Skin of body (tissue), 2 donors: ENCODE measurements around the gene PSME3. TPM values are rescaled to one million over a fixed set of nuclear protein-coding genes. Genes with fewer than 3 reads are reported as not detected.
A peak's percentile ranks its signal among the peaks of the same experiment; 100 is the strongest.

Experiments used
- DNase-seq: peaks from one replicate; lab custom pipeline; 2025; lab: John Stamatoyannopoulos, UW
- total RNA-seq: library from RNA; depleted of rRNA; stranded (reverse); fragments of >200 nt; gene quantifications from one replicate; pipeline ENCODE4 v1.2.3, GENCODE V29; 2014

The PSME3 gene
- total RNA-seq, 1 donor from 2014 or later = 33.9 TPM

DNA sequence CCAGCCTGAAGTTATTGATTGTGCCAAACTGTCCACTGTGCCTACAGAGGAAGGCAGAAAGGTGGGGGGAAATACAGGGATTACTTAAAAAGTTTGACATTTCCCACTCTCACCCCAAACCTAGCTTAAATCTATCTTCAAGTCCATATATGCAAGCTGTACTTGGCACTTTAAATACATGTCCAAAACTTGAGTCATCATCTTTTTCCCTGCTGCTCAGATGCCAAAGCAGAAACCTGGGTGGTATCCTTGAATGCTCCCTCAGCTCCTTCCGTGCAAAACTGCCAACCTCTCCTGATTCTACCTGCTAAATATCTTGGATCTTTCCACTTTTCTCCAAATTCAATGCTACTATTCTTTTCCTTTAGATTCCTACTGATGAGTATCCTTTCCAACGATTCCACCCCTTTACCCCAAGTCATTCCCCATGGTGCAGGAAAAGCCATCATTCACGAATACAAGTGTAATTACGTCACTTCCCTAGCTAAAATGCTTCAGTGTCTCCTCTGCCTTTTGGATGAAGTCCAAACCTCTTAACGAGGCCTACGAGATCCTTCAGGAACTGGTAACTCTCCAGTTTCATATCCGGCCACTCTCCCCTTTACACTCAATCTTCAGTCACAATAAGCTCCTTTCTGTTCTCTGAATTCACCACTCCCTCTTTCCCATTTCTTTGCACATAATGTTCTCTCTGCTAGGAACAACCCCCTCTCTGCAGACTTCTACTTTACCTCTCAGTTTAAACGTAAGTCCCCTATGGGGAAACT is 18.4 kb upstream of the PSME3 start:
- no peak for DNase-seq

DNA sequence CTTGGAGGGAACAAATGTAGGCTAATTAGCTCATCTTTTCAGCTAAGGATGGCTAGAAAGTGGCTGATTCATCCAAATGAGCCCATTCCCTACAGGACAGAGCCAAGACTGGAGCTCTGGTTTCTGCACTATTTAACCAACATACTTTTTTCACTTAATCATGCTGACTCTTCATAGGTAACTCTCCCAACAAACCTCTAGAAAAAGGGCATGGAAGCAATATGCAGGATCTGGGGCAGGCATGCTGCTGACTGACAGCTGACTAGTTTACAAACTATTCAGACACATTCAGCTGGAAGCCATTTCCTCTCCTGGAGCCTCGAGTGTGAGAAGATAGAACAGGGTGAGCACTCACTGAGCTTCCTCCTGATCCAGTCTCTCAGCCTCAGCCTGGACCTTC is 15.3 kb upstream of the PSME3 start:
- no peak for DNase-seq

DNA sequence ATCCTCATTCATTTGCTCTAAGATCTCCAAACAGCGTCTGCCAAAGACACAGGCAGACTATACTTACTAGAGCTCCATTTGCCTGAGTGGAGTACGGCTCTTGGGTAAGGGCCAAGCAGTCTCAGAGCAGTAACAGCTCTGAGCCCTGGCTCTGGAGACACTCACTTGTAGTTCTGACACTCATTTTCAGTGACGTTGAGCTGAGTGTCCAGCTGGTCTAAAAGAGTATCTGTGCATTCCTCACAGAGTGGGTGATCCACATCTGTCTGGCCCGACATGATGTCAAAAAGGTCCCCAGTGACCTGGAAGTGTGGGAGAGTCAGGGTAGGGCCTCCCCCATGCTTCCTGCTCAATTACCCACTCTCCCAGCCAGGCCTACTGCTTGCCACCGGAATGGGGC is 14.8 kb upstream of the PSME3 start:
- no peak for DNase-seq

DNA sequence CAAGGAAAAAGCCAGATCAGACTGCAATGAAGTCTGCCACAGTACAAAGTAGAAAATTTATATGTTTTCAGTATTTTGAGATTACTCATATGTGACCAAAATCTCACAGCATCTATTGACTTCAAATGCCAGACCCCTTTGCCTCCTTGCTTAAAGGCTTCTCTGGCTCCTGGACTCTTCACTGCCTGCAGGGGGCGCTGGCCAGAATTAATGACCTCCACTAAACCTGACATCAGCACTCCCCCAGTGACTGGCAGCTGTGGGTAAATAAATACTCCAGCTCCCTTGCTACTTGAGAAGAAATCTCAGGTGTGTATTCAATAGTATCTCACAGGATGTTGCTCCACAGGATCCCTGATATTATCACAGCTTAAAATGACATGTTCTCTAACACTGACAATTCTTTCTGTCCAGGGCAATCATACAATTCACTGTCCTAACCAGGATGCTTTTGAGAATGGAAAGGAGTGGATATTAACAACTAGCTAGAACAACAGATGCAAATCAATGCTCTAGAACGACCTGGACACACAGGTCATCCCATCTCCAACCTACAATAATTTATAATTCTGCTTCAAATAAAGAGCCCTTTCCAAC is 13.2 kb upstream of the PSME3 start:
- DNase-seq = no peak

DNA sequence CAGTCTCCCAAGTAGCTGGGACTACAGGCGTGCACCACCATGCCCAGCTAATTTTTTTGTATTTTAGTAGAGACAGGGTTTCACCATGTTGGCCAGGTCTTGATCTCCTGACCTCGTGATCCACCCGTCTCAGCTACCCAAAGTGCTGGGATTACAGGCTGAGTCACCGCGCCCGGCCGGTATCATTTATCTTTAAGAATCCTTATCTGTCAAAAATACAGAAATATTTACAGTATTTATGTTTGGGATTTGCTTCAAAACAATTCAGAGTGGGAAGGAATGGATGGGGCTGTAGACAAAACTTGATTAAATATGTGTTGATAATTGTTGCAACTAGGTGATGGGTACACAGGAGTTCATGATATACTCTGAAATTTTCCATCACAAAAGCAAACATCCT is 12.0 kb upstream of the PSME3 start:
- DNase-seq = no peak

DNA sequence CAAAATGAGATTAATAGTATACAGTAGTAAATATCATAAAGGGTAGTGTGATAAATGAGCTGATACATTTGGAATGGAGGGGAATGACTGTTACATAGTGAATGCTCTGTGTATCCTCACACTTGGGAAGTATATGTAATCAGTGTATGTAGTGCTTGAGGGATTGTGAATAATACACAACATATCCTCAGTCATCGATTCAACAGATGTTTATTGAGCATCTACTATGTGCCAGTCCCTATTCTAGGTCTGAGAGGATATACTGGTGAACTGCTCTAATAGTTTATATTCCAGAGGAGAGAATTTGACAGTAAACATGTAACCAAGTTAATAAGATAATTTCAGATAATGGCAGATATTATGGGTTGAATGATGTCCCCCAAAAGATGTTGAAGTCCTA is 5.7 kb upstream of the PSME3 start:
- DNase-seq = no peak

DNA sequence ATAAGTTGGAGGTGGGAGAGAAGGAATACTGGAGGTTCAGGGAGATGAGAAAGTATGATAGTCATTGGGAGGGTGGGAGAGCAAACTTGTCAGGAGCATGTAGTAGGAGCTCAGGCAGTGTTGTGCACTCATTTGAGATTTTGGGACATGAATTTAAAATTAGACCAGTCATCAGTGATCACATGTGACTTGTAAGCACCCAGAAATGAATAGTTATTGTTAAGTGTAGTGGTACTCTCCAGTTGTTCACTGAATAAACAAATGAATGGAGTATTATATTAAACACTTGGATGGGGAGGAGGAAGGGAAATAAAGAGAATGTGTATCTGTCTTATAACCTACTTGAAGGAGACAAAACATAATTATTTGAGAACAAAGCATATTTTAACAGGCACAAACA is 2.2 kb upstream of the PSME3 start:
- DNase-seq = no peak

DNA sequence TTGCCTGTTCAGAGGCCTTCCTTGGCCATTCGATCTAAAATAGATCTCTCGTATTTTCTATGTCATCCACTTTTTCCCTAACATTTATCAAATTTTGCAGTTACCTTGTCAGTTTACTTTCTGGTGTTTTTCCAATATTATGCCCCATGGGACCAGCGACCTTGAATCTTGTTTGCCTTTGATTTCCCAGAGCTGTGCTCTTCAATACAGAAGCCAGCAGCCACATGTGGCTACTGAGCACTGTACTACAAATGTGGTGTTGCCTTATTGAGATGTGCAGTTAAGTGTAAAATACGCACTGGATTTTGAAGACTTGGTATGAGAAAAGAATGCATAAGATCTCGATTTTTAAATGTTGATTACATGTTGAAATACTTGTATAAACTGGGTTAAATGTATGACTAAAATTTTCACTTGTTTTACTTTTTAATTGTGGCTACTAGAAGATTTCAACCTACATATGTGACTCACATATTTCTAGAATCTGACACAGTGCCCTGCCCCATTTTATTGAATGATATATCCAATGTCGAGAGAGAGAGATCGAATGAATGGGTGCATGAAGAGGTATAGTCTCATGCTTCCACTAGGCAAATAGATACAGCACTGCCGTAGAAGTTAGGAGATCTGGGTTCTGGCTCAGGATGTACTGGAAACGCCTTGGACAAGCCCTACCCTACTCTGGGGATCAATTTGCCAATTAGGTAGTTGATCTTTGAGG is 824 bp upstream of the PSME3 start:
- peak; percentile 45 for DNase-seq

DNA sequence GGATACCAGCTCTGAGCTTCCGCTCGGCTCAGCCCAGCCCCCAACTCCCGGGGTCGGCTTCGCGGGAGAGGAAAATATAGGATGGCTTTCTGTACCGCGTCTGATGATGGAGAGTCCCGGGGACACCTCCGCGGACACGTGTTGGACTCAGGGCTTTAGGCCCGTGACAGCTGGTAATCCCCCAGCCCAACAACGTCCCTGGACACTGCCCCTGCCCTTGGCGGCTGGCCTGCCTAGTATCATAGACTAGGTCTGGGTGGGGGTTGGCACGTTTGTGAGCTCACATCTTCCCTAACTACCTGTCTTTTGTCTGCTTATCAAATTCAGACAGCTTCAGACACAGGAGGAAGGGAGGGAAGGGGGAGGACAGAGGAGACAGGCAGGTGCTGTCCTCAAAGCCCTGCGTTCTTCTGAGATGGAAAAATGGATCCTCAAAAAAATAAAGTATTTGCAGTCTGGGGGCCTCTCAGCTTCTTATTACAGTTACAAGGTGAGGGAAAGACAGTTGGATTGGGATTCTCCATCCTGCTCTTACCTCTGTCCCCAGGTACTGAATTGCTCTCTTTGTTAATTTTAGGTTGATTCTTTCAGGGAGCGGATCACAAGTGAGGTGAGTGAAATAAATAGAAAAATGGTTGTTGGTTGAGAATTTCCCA is 698 bp downstream of the PSME3 start:
- no peak for DNase-seq

DNA sequence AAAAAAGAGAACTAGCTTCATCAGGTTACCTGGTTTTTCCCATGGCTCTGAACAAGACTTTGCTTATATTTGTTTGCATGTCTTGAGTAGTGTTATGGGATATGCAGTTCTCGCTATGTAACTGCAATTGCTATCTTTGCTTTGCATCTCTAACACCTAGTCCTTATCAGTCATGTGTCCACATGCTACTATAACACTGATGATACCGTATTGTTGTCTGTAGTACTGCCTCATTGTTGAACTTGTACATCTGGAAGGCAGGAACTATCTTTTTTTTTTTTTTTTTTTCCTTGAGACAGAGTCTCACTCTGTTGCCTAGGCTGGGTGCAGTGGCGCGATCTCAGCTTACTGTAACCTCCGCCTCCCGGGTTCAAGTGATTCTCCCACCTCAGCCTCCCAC is 2.5 kb downstream of the PSME3 start:
- DNase-seq = no peak

DNA sequence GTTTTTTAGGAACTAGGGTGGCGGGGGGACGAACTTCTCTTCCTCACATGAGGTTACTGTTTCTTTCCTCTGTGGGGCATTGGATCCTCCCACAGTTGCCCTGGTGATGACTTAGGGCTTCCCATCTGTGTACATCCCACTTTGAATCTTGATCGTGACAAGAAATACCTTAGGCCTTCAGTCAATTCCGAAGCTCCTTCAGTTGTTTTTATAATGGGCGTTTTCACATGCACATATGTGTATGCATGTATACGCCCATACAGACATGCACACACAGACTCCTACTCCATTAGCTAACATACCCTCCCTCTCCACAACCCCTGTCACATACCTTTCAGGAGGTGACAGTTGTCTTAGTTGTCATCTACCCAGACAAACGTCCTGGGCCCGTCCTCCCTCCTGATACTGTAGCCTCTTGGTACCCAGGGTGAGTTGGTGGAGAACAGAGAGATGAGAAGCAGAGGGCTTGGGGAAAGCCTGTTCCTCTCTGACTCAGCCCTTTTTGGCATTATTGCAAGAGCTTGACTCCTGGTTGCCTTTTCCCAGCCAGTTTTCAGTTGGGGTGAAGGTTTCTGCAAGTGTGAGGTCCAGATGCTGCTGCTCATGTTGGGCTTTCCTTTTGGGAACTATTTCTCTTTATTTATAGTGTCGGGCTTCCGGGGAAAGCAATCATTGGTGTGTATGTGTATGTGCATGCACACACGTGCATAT is 8.9 kb downstream of the PSME3 start:
- no peak for DNase-seq

DNA sequence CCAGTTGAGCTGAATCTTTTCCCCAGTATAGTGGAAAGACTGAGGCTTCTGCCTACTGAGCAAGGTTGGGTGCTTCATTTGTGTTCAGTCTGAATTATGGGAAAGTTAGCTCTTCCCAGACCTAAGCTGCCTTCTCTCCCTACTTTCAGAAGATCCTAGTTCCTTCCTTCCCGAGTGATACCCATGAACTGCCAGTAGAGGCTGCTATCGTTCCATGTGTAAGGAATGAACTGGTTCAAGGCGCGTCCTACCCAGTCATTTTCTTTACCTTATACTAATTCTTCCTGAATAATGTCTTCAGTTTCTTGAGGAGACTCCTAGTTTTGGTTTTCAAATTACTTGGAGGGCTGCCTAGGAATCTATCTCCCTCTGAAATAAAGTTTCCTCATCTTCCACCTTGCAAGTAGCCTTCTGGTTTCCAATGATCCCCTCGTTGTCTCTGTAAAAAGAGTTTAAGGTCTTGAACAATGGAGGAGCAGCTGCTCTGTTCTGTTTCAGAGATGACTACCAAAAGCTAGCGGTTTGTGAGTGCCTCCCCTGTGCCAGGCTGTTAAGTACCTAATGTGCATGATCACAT is 10.2 kb downstream of the PSME3 start:
- peak; percentile 54 for DNase-seq

DNA sequence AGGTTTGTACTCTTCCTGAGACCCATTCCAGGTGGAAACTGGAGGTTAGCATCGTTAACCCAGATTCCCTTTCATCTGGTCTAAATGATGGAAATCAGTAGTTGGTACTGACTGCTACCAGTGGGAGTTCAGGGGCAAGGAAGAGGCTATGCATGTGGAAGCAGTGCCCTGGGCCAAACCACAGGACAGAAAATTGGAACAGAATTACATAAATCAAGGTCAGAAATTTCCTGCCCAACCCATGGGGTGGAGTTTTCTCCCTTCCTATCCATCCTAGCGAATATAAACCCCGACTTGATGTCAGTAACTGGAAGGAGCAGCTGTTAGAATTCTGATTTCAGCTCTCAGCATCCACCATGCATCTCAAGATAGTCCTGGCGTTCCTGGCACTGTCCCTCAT is 11.1 kb downstream of the PSME3 start, which contains the start of gene AOC2:
TSS of gene AOC2 (plus strand) at position 310 of the 400 bp plus-strand sequence. CDS start at position 357, 47 bp downstream.
- no peak for DNase-seq

DNA sequence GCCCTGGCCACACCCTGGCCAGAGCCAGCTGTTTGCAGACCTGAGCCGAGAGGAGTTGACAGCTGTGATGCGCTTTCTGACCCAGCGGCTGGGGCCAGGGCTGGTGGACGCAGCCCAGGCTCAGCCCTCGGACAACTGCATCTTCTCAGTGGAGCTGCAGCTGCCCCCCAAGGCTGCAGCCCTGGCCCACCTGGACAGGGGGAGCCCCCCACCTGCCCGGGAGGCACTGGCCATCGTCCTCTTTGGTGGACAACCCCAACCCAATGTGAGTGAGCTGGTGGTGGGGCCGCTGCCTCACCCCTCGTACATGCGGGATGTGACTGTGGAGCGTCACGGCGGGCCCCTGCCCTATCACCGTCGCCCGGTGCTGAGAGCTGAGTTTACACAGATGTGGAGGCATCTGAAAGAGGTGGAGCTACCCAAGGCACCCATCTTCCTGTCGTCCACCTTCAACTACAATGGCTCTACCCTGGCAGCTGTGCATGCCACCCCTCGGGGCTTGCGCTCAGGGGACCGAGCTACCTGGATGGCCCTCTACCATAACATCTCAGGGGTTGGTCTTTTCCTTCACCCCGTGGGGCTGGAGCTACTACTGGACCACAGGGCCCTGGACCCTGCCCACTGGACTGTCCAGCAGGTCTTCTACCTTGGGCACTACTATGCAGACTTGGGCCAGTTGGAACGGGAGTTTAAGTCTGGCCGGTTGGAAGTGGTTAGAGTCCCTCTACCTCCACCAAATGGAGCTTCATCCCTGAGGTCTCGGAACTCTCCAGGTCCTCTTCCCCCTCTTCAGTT is 11.8 kb downstream of the PSME3 start:
- no peak for DNase-seq

DNA sequence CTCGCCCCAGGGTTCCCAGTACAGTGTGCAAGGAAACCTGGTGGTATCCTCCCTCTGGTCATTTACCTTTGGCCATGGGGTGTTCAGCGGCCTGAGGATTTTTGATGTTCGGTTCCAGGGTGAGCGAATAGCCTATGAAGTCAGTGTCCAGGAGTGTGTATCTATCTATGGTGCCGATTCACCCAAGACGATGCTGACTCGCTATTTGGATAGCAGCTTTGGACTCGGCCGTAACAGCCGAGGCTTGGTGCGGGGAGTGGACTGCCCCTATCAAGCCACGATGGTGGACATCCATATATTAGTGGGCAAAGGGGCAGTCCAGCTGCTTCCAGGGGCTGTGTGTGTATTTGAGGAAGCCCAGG is 12.3 kb downstream of the PSME3 start:
- no peak for DNase-seq

DNA sequence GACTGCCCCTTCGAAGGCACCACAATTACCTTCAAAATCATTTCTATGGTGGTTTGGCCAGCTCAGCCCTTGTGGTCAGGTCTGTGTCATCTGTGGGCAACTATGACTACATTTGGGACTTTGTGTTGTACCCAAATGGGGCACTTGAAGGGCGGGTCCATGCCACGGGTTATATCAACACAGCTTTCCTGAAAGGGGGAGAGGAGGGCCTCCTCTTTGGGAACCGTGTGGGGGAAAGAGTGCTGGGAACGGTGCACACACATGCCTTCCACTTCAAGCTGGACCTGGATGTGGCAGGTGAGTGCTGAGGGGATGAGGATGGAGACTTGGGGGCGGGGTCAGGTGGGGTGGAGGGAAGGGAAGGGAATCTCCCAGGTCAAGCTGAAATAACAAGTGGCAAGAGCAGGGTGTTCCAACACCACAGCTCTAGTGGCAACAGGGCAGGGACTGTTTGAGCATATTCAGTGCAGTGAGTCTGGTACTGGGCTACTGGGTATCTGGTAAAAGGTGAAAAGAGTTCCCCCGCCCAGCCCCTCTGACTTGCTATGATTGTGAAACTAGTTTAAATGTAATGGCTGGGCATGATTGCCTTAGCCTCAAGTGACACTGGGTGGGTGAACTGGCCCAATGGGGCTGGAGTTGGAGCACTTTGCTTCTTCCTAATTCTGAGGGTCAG is 12.9 kb downstream of the PSME3 start:
- no peak for DNase-seq

DNA sequence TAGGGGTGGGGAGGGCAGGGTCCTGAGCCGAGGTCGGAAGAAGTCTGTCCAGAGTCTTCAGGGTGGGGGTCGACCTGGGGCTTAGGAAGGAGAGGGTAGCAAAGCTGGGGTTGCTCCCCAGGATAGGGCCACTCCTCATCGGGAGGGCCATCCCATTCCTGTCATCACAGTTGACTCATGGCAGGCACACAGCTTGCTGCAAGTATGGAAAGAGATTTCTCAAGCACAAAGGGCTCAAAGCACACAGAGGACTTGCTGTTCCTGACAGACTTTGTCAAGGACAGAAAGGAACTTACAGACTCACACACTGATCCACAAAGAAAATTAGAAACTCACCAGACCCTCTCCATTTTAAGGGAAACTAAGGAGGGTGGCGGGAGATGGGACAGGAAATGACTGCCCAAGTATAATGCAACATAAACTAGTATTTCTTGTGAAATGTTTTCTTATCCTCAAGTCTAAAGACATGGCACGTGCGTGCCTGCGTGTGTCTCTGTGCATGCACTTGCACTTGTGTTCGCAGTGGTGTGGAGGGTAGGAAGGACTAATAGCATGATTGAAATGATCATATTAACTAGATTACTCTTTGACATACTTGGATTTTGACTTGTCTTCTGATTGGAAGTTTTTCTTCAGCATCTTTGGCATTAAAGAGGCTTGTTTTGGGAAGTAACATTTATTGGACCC is 13.5 kb downstream of the PSME3 start:
- DNase-seq = no peak

DNA sequence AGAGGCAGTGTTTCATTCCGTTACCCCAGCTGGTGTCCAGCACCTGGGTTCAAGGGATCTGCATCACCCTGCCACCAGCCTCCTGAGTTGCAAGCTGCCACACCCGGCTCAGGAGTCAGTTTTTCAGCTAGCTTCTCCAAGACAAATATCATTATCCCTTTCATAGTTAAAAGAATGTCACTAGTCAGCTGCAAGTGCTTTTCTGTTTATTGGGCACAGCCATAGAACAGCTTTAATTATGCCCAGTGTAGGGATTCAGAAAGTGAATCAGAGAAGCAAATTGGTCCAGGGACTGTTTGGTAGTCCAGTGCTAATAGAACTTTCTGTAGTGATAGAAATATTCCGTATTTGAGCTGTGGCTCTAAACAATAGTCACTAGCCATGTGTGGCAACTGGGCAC is 14.9 kb downstream of the PSME3 start:
- no peak for DNase-seq

DNA sequence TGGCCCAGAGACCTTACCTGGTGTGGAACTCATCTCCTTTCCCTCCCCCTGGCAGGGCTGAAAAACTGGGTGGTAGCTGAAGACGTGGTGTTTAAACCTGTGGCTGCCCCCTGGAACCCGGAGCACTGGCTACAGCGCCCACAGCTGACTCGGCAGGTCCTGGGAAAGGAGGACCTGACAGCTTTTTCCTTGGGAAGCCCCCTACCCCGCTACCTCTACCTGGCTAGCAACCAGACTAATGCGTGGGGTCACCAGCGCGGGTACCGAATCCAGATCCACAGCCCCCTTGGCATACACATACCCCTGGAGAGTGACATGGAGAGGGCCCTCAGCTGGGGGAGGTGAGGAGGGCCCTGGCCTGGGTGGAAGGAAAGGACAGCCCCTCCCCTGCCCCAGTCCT is 15.8 kb downstream of the PSME3 start:
- DNase-seq = no peak
